Liver (tissue), 3 donors: ENCODE data around the gene SOHLH1.

Source experiments
- FOXA1 ChIP-seq: IDR thresholded peaks from 2 replicates; pipeline ENCODE4 v1.6.1; 2016; ENCODE audit warnings: antibody characterized with exemption
- HNF4G ChIP-seq: IDR thresholded peaks from 2 replicates; pipeline ENCODE4 v1.6.1; 2016; ENCODE audit warnings: antibody characterized with exemption
- RAD21 ChIP-seq, 2 donors: IDR thresholded peaks; 2 replicates each; pipeline ENCODE4 v1.6.1; 2016; ENCODE audit warnings: antibody characterized with exemption in 2 of 2, mild to moderate bottlenecking in 2 of 2
- RXRA ChIP-seq, 2 donors: IDR thresholded peaks; 2 replicates each; pipeline ENCODE4 v1.6.1; 2017 to 2018; ENCODE audit warnings: antibody characterized with exemption in 2 of 2, mild to moderate bottlenecking in 1 of 2
- TAF1 ChIP-seq: conservative IDR thresholded peaks from 2 replicates; pipeline ENCODE4 v1.6.1; 2016; ENCODE audit warnings: antibody characterized with exemption, mild to moderate bottlenecking
- YY1 ChIP-seq: IDR thresholded peaks from 2 replicates; pipeline ENCODE4 v1.6.1; 2016; ENCODE audit warnings: antibody characterized with exemption, mild to moderate bottlenecking
- TF ChIP-seq, protein P1 (sequence below): fragments of 150-350 bp; IDR thresholded peaks from 2 replicates; pipeline ENCODE4 v1.5.1; 2017; ENCODE audit warnings: improper control_type of control experiment, low read depth, low read length; ENCODE audit not compliant: missing input control
- TF ChIP-seq, protein P2 (sequence below): IDR thresholded peaks from 2 replicates; pipeline ENCODE4 v1.6.1; 2016; ENCODE audit warnings: antibody characterized with exemption, mild to moderate bottlenecking
- TF ChIP-seq, protein P3 (sequence below): IDR thresholded peaks from 2 replicates; pipeline ENCODE4 v1.6.1; 2016; ENCODE audit warnings: antibody characterized with exemption
- TF ChIP-seq, protein P4 (sequence below): IDR thresholded peaks from 2 replicates; pipeline ENCODE4 v1.6.1; 2016; ENCODE audit warnings: antibody characterized with exemption
- donor health status: healthy.
- donor health status: healthy.

DNA sequence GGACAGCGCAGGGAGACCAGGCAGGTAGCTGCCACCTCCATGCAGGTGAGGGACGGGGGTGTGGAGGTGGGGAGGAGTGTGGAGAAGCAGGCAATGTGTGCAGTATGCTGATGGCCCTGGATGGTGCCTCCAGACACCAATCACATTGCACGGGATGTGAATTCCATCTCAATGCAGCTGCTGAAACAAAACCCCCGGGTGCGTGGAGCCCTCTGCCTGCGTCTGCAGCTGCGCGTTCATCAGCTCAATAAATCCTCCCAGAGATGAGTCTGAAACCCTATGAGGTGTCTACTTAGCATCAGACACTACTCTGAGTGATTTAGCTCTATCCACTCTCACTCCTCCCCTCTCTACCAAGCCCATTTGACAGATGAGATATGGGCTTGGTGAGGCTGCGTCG lies 10.3 kb downstream of the SOHLH1 start:
- TF ChIP-seq, protein P1, sequence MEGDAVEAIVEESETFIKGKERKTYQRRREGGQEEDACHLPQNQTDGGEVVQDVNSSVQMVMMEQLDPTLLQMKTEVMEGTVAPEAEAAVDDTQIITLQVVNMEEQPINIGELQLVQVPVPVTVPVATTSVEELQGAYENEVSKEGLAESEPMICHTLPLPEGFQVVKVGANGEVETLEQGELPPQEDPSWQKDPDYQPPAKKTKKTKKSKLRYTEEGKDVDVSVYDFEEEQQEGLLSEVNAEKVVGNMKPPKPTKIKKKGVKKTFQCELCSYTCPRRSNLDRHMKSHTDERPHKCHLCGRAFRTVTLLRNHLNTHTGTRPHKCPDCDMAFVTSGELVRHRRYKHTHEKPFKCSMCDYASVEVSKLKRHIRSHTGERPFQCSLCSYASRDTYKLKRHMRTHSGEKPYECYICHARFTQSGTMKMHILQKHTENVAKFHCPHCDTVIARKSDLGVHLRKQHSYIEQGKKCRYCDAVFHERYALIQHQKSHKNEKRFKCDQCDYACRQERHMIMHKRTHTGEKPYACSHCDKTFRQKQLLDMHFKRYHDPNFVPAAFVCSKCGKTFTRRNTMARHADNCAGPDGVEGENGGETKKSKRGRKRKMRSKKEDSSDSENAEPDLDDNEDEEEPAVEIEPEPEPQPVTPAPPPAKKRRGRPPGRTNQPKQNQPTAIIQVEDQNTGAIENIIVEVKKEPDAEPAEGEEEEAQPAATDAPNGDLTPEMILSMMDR: no peak
- no peak for TF ChIP-seq RAD21 (IDR thresholded peaks at IDR 0.05)
- TF ChIP-seq, protein P2, sequence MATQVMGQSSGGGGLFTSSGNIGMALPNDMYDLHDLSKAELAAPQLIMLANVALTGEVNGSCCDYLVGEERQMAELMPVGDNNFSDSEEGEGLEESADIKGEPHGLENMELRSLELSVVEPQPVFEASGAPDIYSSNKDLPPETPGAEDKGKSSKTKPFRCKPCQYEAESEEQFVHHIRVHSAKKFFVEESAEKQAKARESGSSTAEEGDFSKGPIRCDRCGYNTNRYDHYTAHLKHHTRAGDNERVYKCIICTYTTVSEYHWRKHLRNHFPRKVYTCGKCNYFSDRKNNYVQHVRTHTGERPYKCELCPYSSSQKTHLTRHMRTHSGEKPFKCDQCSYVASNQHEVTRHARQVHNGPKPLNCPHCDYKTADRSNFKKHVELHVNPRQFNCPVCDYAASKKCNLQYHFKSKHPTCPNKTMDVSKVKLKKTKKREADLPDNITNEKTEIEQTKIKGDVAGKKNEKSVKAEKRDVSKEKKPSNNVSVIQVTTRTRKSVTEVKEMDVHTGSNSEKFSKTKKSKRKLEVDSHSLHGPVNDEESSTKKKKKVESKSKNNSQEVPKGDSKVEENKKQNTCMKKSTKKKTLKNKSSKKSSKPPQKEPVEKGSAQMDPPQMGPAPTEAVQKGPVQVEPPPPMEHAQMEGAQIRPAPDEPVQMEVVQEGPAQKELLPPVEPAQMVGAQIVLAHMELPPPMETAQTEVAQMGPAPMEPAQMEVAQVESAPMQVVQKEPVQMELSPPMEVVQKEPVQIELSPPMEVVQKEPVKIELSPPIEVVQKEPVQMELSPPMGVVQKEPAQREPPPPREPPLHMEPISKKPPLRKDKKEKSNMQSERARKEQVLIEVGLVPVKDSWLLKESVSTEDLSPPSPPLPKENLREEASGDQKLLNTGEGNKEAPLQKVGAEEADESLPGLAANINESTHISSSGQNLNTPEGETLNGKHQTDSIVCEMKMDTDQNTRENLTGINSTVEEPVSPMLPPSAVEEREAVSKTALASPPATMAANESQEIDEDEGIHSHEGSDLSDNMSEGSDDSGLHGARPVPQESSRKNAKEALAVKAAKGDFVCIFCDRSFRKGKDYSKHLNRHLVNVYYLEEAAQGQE: no peak
- TF ChIP-seq RXRA (IDR thresholded peaks at IDR 0.05): no peak
- no peak for TF ChIP-seq HNF4G
- TF ChIP-seq YY1: no peak
- TF ChIP-seq, protein P3, sequence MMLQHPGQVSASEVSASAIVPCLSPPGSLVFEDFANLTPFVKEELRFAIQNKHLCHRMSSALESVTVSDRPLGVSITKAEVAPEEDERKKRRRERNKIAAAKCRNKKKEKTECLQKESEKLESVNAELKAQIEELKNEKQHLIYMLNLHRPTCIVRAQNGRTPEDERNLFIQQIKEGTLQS: no peak
- no peak for TF ChIP-seq TAF1
- TF ChIP-seq FOXA1: no peak
- TF ChIP-seq, protein P4, sequence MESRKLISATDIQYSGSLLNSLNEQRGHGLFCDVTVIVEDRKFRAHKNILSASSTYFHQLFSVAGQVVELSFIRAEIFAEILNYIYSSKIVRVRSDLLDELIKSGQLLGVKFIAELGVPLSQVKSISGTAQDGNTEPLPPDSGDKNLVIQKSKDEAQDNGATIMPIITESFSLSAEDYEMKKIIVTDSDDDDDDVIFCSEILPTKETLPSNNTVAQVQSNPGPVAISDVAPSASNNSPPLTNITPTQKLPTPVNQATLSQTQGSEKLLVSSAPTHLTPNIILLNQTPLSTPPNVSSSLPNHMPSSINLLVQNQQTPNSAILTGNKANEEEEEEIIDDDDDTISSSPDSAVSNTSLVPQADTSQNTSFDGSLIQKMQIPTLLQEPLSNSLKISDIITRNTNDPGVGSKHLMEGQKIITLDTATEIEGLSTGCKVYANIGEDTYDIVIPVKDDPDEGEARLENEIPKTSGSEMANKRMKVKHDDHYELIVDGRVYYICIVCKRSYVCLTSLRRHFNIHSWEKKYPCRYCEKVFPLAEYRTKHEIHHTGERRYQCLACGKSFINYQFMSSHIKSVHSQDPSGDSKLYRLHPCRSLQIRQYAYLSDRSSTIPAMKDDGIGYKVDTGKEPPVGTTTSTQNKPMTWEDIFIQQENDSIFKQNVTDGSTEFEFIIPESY: no peak
